ENCODE data around the gene GPR31. TPM values are rescaled to one million over a fixed set of nuclear protein-coding genes. Genes with fewer than 3 reads are reported as not detected.

The GPR31 gene
- total RNA-seq, 1 donor from 2014 or later, result not detected

- intact Hi-C loops (cut with micrococcal nuclease), result no loop called here
Observed at GRCh38 chr6:167119670-167120582, 37.9 kb downstream of the GPR31 start.

GRCh38 chr6:167118839-167119238 is 38.9 kb downstream of the GPR31 start:
- intact Hi-C loops (cut with micrococcal nuclease), result no loop called here

- intact Hi-C loops (cut with micrococcal nuclease), result no loop called here
Observed at GRCh38 chr6:167118006-167118405, 39.8 kb downstream of the GPR31 start.

- intact Hi-C loops (cut with micrococcal nuclease), result no loop called here
Observed at GRCh38 chr6:167116838-167117228, 40.9 kb downstream of the GPR31 start.

GRCh38 chr6:167116109-167116837 is 41.5 kb downstream of the GPR31 start:
- intact Hi-C loops (cut with micrococcal nuclease), result no loop called here

- intact Hi-C loops (cut with micrococcal nuclease), result no loop called here
Observed at GRCh38 chr6:167115054-167115453, 42.7 kb downstream of the GPR31 start.

- intact Hi-C loops (cut with micrococcal nuclease), result no loop called here
Observed at GRCh38 chr6:167113935-167114910, 43.6 kb downstream of the GPR31 start.

- intact Hi-C loops (cut with micrococcal nuclease), result no loop called here
Observed at GRCh38 chr6:167113047-167113754, 44.6 kb downstream of the GPR31 start.

GRCh38 chr6:167112421-167112820 is 45.4 kb downstream of the GPR31 start:
- intact Hi-C loops (cut with micrococcal nuclease), result no loop called here

GRCh38 chr6:167111597-167111996 is 46.2 kb downstream of the GPR31 start:
- intact Hi-C loops (cut with micrococcal nuclease), result no loop called here

- intact Hi-C loops (cut with micrococcal nuclease), result no loop called here
Observed at GRCh38 chr6:167109651-167110050, 48.1 kb downstream of the GPR31 start.

GRCh38 chr6:167108278-167108677 is 49.5 kb downstream of the GPR31 start:
- intact Hi-C loops (cut with micrococcal nuclease), result no loop called here

GRCh38 chr6:167107787-167108186 is 50.0 kb downstream of the GPR31 start:
- intact Hi-C loops (cut with micrococcal nuclease), result no loop called here

- intact Hi-C loops (cut with micrococcal nuclease), result no loop called here
Observed at GRCh38 chr6:167106406-167106805, 51.4 kb downstream of the GPR31 start.

Other genes with a start within 250 kb of the GPR31 start
- 143 and 163 TPM in 2 replicates for gene RNASET2, start 201.4 kb downstream of the GPR31 start, total RNA-seq
- 13.7 and 17.9 TPM in 2 replicates for gene CEP43, start 158.6 kb downstream of the GPR31 start, total RNA-seq
- 0.42 and 0.49 TPM in 2 replicates for gene CCR6, start 34.9 kb downstream of the GPR31 start, total RNA-seq
- gene UNC93A, start 133.3 kb upstream of the GPR31 start, total RNA-seq, result not detected in 2 replicates
- not detected in 2 replicates for gene TTLL2, start 167.1 kb upstream of the GPR31 start, total RNA-seq